CD4-positive, alpha-beta T cell treated with Interleukin-21 for 1 hour (primary cell): Measurements from ENCODE around the gene C11orf68.

ENCODE experiments used
- DNase-seq: peaks from one replicate; pipeline ENCODE4 v3.0.0-alpha.2; 2020

Gene C11orf68

GRCh38 chr11:65870307-65870658, 48.6 kb downstream of the C11orf68 start:
- DNase-seq = no peak

- DNase-seq = no peak
Observed at GRCh38 chr11:65869643-65870306, 49.1 kb downstream of the C11orf68 start.

GRCh38 chr11:65868907-65869306, 50.0 kb downstream of the C11orf68 start:
- no peak for DNase-seq

GRCh38 chr11:65868076-65868667, 50.7 kb downstream of the C11orf68 start:
- DNase-seq = peak; percentile 49

GRCh38 chr11:65867284-65868071, 51.4 kb downstream of the C11orf68 start:
- no peak for DNase-seq
